H9 (cell line): ENCODE results near the gene ADAMTS17. TPM values are rescaled to one million over a fixed set of nuclear protein-coding genes. Genes with fewer than 3 reads are reported as not detected.

Source experiments
- DNase-seq: peaks from one replicate; pipeline ENCODE4 v3.0.0-alpha.2; 2017
- H2AFZ ChIP-seq: one replicate; pipeline ENCODE4 v1.6.1; 2013; ENCODE audit warnings: mild to moderate bottlenecking, low read length, control low read depth, moderate library complexity
- H2AK5ac ChIP-seq: 2 replicates; pipeline ENCODE4 v1.6.1; 2013; ENCODE audit warnings: low read length, control low read depth, mixed read lengths; ENCODE audit not compliant: insufficient read length
- H2BK120ac ChIP-seq: one replicate; pipeline ENCODE4 v1.6.1; 2013; ENCODE audit warnings: low read depth, mild to moderate bottlenecking, low read length, control low read depth, inconsistent platforms; ENCODE audit not compliant: poor library complexity, severe bottlenecking
- H2BK12ac ChIP-seq: 2 replicates; pipeline ENCODE4 v1.6.1; 2013; ENCODE audit warnings: low read length, control low read depth, mixed read lengths, low read depth; ENCODE audit not compliant: insufficient read length
- H2BK15ac ChIP-seq: 2 replicates; pipeline ENCODE4 v1.6.1; 2013; ENCODE audit warnings: low read depth, low read length, control low read depth
- H2BK20ac ChIP-seq: one replicate; pipeline ENCODE4 v1.6.1; 2013; ENCODE audit warnings: low read depth, mild to moderate bottlenecking, low read length, control low read depth, inconsistent platforms; ENCODE audit not compliant: poor library complexity, severe bottlenecking
- H2BK5ac ChIP-seq: 2 replicates; pipeline ENCODE4 v1.6.1; 2013; ENCODE audit warnings: low read length, control low read depth, mixed read lengths; ENCODE audit not compliant: insufficient read length
- H3K14ac ChIP-seq: 2 replicates; pipeline ENCODE4 v1.6.1; 2013; ENCODE audit warnings: low read length, control low read depth; ENCODE audit not compliant: insufficient read depth
- H3K18ac ChIP-seq: 2 replicates; pipeline ENCODE4 v1.6.1; 2013; ENCODE audit warnings: low read depth, mild to moderate bottlenecking, mixed read lengths, low read length, control low read depth; ENCODE audit not compliant: insufficient read length
- H3K23ac ChIP-seq: 2 replicates; pipeline ENCODE4 v1.6.1; 2013; ENCODE audit warnings: low read length, control low read depth, mixed read lengths, low read depth; ENCODE audit not compliant: insufficient read length
- H3K23me2 ChIP-seq: 2 replicates; pipeline ENCODE4 v1.6.1; 2013; ENCODE audit warnings: low read depth, mild to moderate bottlenecking, mixed read lengths, low read length, control low read depth; ENCODE audit not compliant: insufficient read length, poor library complexity, severe bottlenecking
- H3K27ac ChIP-seq: 2 replicates; pipeline ENCODE4 v1.5.1; 2013; ENCODE audit warnings: low read length, control low read depth, mixed read lengths, low read depth; ENCODE audit not compliant: insufficient read length
- H3K27me3 ChIP-seq: 2 replicates; pipeline ENCODE4 v1.6.1; 2013; ENCODE audit warnings: low read length, control low read depth, inconsistent platforms; ENCODE audit not compliant: insufficient read depth
- H3K4ac ChIP-seq: 2 replicates; pipeline ENCODE4 v1.6.1; 2013; ENCODE audit warnings: low read depth, mild to moderate bottlenecking, control low read depth, inconsistent platforms, low read length, moderate library complexity
- H3K4me1 ChIP-seq: 2 replicates; pipeline ENCODE4 v1.6.1; 2013; ENCODE audit warnings: low read length, control low read depth, inconsistent platforms; ENCODE audit not compliant: insufficient read depth
- H3K4me2 ChIP-seq: 2 replicates; pipeline ENCODE4 v1.6.1; 2013; ENCODE audit warnings: low read length, control low read depth, mixed read lengths; ENCODE audit not compliant: insufficient read length, insufficient read depth
- H3K56ac ChIP-seq: 2 replicates; pipeline ENCODE4 v1.6.1; 2013; ENCODE audit warnings: low read depth, mild to moderate bottlenecking, mixed read lengths, low read length, control low read depth; ENCODE audit not compliant: insufficient read length
- H3K79me1 ChIP-seq: 2 replicates; pipeline ENCODE4 v1.6.1; 2013; ENCODE audit warnings: low read depth, mild to moderate bottlenecking, moderate library complexity, low read length, control low read depth, inconsistent platforms; ENCODE audit not compliant: insufficient read depth, poor library complexity, severe bottlenecking
- H3K79me2 ChIP-seq: 2 replicates; pipeline ENCODE4 v1.6.1; 2013; ENCODE audit warnings: low read length, control low read depth, inconsistent platforms; ENCODE audit not compliant: insufficient read depth
- H3K9ac ChIP-seq: 2 replicates; pipeline ENCODE4 v1.6.1; 2013; ENCODE audit warnings: low read length, control low read depth, mixed read lengths; ENCODE audit not compliant: insufficient read length; ENCODE audit errors: extremely low read depth
- H3K9me3 ChIP-seq: one replicate; pipeline ENCODE4 v1.6.1; 2013; ENCODE audit warnings: low read depth, low read length, inconsistent platforms; ENCODE audit not compliant: control insufficient read depth
- H3T11ph ChIP-seq: one replicate; pipeline ENCODE4 v1.6.1; 2013; ENCODE audit warnings: mild to moderate bottlenecking, low read length, control low read depth, inconsistent platforms
- H4K20me1 ChIP-seq: one replicate; pipeline ENCODE4 v1.6.1; 2013; ENCODE audit not compliant: control insufficient read depth, insufficient read length, insufficient read depth
- H4K5ac ChIP-seq: 2 replicates; pipeline ENCODE4 v1.6.1; 2013; ENCODE audit warnings: low read depth, mild to moderate bottlenecking, mixed read lengths, low read length, control low read depth; ENCODE audit not compliant: insufficient read length
- H4K8ac ChIP-seq: replicated peaks from 2 replicates; pipeline ENCODE4 v1.6.1; 2013; ENCODE audit warnings: low read length, control low read depth, mixed read lengths, low read depth; ENCODE audit not compliant: insufficient read length
- H4K91ac ChIP-seq: 2 replicates; pipeline ENCODE4 v1.6.1; 2013; ENCODE audit warnings: low read depth, mild to moderate bottlenecking, moderate library complexity, mixed read lengths, low read length, control low read depth; ENCODE audit not compliant: insufficient read length
- H3K27ac Mint-ChIP-seq, 3 experiments: 2 replicates in 2 of 3; 3 replicates in 1 of 3; pipeline ENCODE4 v1.8.0; 2020 to 2021; ENCODE audit warnings: mixed read lengths in 3 of 3, mild to moderate bottlenecking in 1 of 3, moderate library complexity in 1 of 3
- H3K27me3 Mint-ChIP-seq: 2 replicates; pipeline ENCODE4 v1.8.0; 2021; ENCODE audit warnings: low read depth, mild to moderate bottlenecking, moderate library complexity, mixed read lengths
- H3K36me3 Mint-ChIP-seq, 3 experiments: 2 replicates in 2 of 3; 3 replicates in 1 of 3; pipeline ENCODE4 v1.8.0; 2020 to 2021; ENCODE audit warnings: low read depth in 3 of 3, mixed read lengths in 3 of 3; ENCODE audit not compliant: insufficient read depth in 1 of 3
- H3K4me1 Mint-ChIP-seq, 2 experiments: 2 replicates each; pipeline ENCODE4 v1.8.0; 2020; ENCODE audit warnings: mixed read lengths in 2 of 2
- H3K4me3 Mint-ChIP-seq, 2 experiments: 2 replicates in 1 of 2; 3 replicates in 1 of 2; pipeline ENCODE4 v1.8.0; 2020 to 2021; ENCODE audit warnings: mild to moderate bottlenecking in 2 of 2, mixed read lengths in 2 of 2, moderate library complexity in 1 of 2
- H3K9me3 Mint-ChIP-seq, 2 experiments: 2 replicates in 1 of 2; 3 replicates in 1 of 2; pipeline ENCODE4 v1.8.0; 2020; ENCODE audit warnings: mild to moderate bottlenecking in 2 of 2, mixed read lengths in 2 of 2, moderate library complexity in 1 of 2
- CTCF ChIP-seq: fragments of 200-600 bp; sonication (generic); conservative IDR thresholded peaks from 3 replicates; pipeline ENCODE4 v1.8.0; 2021; ENCODE audit warnings: antibody characterized with exemption, mild to moderate bottlenecking
- WGBS: extraction: QIAGEN DNeasy Blood & Tissue Kit; methylation state at CpG from one replicate; pipeline ENCODE4 v1.1.7; 2013; ENCODE audit warnings: missing lambda C conversion rate, low lambda C conversion rate, mixed read lengths; ENCODE audit not compliant: insufficient read length; ENCODE audit errors: extremely low coverage; 5-methylcytosine and 5-hydroxymethylcytosine counted together
- total RNA-seq: library from RNA; stranded (reverse); gene quantifications from 2 replicates; pipeline ENCODE4 v1.2.1, GENCODE V29; 2021

The ADAMTS17 gene
- total RNA-seq, 1 experiment from 2014 or later, result 2.9 TPM

DNA sequence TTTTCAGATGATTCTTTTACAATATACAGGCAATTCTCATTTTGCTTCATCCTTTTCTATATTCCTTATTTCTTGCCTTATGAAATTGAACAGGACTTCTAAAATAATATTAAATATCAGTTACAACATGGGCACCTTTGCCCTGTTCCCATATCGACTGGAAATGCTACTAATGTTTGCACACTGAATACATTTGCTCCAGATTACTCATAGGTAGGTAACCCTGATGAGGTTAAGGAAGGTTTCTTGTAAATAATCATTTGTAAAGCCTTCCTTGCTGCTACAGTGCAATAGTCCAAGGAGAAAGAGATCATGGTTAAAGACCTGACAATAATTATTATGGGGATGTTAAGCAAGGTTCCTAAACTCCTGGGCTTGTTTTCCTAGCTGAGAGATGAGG, 175.5 kb downstream of the ADAMTS17 start:
- H4K20me1 ChIP-seq, result no peaks in the 10 kb centered on the region
- no peak overlapping the region for H3K4ac ChIP-seq
- no peak overlapping the region for H3K4me3 Mint-ChIP-seq
- TF ChIP-seq CTCF, result no peak
- H3K4me1 Mint-ChIP-seq, result peaks cover 5 to 8% of the 10 kb centered on the region in 2 experiments
- no peak overlapping the region for H2BK20ac ChIP-seq
- no peaks in the 10 kb centered on the region for H3K79me2 ChIP-seq
- no peaks in the 10 kb centered on the region for H3K27me3 ChIP-seq
- no peak overlapping the region for H3K14ac ChIP-seq
- no peak overlapping the region for H4K91ac ChIP-seq
- H3K23me2 ChIP-seq, result no peaks in the 10 kb centered on the region
- H3K9me3 Mint-ChIP-seq, result no peaks in the 10 kb centered on the region
- H3K27ac ChIP-seq, result no peak overlapping the region
- H3K79me1 ChIP-seq, result no peaks in the 10 kb centered on the region
- H2BK5ac ChIP-seq, result no peak overlapping the region
- no peak overlapping the region for H2AFZ ChIP-seq
- no CpG with 5 or more reads among the region's 1 CpG for WGBS
- no peaks in the 10 kb centered on the region; a peak in 1 of 7 replicates for H3K36me3 Mint-ChIP-seq
- no peak overlapping the region for H3K18ac ChIP-seq
- no peak overlapping the region for H3K9ac ChIP-seq
- no peak overlapping the region for H2BK12ac ChIP-seq
- H4K5ac ChIP-seq, result no peak overlapping the region
- no peak overlapping the region for H2BK15ac ChIP-seq
- no peak overlapping the region for H3K23ac ChIP-seq
- no peaks in the 10 kb centered on the region for H3K4me1 ChIP-seq
- no peak overlapping the region for H3T11ph ChIP-seq
- no peaks in the 10 kb centered on the region for H3K9me3 ChIP-seq
- H2AK5ac ChIP-seq, result no peak overlapping the region
- no peak overlapping the region for H4K8ac ChIP-seq
- no peak overlapping the region for H3K56ac ChIP-seq
- peaks cover 5% of the 10 kb centered on the region; the same call in 1 of the 2 replicates for H3K27me3 Mint-ChIP-seq
- no peak overlapping the region for H3K27ac Mint-ChIP-seq
- no peak for DNase-seq
- no peak overlapping the region for H2BK120ac ChIP-seq
- no peak overlapping the region for H3K4me2 ChIP-seq
